Globus pallidus (tissue), 1 donor: ENCODE results near the gene TMEM94.
A peak's percentile ranks its signal among the peaks of the same experiment; 100 is the strongest.

Experiments
- DNase-seq: peaks from one replicate; pipeline ENCODE4 v3.0.0-alpha.2; 2015; ENCODE audit warnings: low spot score

The TMEM94 gene

DNA sequence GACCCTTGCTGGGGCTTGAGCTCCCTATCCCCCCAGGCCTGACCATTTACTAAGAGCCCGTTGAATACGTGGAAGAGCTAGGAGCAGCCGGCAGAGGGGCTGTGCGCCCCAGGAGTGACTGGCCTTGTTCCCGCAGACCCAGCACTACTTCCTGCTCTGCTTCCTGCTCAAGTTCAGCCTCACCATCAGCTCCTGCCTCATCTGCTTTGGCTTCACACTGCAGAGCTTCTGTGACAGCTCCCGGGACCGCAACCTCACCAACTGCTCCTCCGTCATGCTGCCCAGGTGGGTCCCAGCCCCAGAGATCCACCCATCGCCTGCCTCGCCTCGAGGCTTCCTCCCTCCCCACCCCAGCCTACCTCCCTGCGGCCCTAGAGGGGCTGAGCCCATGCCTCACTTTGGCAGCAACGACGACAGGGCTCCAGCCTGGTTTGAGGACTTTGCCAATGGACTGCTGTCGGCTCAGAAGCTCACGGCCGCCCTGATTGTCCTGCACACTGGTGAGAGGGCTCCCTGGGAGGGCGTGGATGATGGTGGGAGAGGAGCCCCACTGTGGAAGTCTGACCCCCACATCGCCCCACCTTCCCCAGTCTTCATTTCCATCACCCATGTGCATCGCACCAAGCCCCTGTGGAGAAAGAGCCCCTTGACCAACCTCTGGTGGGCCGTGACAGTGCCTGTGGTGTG, 41.7 kb downstream of the TMEM94 start:
- no peak for DNase-seq

DNA sequence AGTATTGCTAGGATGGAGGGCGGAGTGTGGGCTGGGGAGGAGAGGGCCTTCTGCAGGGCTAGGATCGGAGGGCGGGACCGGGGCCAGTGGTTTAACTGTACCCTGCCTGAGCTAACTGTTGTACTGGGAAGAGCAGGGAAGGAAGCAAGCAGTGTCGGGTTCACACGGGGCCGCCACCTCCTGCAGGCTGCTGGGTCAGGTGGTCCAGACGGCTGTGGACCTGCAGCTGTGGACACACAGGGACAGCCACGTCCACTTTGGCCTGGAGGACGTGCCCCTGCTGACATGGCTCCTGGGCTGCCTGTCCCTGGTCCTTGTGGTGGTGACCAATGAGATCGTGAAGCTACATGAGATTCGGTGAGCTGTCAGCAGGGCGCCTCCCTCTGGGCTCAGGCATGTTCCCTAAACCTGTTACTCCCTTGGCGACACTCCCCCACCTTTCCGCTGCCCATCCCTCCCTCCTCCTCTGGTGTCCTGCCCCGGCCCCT, 42.3 kb downstream of the TMEM94 start:
- DNase-seq: no peak

DNA sequence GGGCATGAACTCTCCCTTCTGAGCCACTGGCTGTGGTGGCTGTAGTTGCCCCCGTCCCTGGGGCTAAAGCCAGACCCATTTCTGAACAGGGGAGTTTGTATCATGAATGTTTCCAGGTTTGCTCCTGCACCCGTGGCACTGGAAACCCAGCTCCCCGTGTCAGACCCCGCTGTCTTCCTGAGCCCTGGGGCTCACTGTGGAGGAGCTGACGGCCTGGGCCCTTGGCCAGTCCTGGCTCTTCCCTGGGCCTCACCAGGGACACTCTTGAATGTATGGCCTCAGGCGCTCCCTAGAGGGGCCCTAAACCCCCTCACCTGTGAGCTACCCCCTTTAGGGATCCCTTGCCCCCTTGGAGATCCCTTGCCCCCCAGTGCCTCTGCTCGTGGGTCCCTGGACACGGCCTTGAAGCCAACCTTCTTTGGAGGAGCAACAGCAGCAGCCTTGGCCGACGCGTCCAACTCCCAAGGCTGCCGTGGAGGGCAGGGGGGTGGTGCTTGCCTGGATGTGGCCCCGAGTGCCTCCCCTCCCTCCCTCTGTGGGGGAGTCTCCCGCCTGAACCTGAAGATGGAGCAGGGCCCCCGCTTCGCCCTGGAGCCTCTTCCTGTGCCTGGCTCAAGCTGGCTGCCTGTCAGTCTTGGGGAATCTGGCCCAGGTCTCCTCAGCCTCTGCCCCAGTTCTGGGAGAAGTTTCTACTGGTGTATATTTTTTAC, 43.0 kb downstream of the TMEM94 start:
- DNase-seq: no peak

DNA sequence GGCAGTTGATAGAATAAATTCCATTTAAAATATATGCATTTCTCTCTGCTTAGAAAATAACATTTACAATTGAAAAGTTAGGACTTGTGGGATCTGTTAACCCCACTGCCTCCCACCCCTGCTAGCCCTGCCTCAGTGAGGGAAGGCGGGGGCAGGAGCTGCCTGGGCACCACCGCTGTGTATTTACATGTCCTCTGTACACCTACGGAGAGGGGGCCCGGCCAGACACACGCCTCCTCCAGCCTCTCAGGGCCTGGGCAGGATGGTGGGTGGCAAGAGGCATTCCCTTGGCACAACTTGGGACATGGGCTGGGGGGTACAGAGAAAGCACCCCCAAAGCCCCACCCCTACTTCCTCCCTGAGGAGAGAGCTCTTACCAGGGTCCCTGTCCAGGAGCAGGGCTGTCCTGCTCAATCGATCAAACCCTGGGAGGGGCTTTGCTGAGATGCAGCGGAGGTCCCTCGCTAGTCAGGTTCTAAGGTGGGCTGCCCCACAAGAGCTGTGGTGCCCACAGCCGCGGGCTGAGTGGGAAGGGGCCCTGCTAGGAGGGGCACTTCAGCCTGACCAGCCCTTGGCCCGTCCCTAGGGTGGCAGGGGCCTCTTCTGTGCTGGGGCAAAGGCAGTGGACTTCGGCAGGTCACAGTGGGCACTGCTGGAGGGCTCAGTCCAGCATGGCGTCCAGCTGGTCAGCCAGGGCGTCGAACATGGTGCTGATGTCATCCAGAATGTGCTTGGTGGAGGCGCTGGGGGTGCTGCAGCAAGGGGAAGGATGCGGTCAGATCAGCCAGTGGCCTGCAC, 44.2 kb downstream of the TMEM94 start:
- no peak for DNase-seq

DNA sequence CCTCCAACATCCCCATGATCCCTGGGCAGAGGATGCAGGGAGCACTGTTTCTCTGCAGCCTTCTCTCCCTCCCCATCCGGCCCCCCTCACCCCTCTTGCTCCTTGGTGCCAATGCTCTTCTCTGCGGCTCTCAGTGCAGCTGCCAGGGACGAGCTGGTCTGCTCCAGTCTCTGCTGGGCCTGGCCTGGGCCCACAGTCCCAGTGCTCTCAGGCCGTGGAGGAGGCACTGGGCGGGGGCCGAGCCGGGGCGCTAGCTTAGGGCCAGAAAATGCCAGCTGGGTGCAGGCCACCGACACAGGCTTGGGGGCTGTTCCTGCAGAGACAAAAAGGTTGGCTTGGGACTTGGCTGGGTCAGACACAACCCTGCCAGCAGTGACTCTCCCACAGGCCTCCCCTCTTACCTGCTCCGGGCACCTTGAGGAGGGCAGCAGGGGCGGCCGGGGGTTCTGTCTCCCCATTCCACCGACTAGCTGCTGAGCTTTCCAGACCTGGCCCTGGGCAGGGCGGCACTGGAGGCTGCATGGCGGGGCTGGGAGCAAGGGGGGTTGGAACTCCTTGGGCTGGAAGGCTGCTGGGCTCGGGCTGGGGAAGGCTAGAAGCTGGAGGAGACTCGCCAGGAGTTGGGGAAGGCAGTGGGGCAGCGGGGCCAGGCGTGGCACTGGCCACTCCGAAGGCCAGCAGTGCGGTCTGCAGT, 45.1 kb downstream of the TMEM94 start:
- DNase-seq: peak; percentile 93

DNA sequence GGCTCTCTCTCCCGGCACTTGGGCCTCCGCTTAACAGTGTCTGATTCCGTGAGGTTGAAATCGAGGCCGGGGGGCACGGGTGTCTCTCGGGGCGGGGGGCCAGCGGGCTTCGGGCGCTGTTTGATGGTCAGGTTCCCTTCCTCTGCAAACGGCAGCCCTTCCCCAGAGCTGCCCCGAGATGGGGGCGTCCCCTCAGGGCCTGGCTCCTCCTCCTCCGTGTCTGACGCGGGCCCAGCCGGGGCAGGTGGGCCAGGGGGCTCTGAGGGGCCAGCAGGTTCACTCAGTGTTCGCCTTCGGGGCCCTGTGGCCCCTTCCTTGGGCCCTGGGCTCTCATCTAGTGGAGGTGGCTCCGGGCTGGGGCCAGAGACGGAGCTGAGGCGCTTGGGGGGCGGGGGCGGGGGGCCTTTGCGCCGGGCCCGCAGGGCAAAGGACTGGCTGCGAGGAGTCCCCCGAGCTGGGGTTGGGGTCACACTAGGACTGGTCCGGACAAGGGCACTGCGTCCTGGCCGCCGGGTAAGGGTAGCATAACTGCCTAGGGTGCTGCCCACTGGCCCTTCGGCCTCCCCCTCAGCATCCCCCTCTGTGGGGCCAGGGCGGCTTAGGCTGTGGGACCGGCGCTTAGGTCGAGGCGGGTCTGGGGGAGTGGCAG, 45.8 kb downstream of the TMEM94 start:
- no peak for DNase-seq

DNA sequence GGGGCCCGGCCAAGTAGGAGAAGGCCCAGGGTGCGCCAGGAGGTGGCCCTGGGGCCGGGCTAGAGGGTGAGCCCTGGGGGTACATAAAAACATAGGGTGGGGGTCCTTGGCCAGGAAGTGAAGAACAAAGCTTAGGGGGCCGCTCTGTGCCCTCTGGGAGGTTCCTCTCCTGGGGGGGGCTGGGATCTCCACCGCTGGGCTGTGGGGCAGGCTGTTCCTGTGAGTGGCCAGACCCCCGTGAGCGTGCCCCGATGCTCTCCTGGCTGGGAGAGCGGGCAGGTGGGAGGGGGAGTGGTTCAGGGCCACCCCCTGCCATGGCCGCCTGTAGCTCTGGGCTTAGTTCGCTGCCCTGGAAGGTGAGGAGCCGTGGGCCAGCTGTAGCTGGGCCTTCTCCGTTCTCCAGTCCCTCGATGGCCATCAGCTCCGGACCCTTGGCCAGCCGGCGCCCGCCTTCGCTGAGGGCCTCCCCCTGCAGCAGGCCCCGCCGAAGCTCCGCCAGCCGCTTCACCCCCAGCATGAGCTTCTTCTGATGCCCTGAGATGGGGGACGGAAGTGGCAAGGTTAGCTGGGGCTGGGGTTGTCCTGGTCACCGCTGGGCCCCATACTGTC, 46.4 kb downstream of the TMEM94 start:
- DNase-seq: no peak

DNA sequence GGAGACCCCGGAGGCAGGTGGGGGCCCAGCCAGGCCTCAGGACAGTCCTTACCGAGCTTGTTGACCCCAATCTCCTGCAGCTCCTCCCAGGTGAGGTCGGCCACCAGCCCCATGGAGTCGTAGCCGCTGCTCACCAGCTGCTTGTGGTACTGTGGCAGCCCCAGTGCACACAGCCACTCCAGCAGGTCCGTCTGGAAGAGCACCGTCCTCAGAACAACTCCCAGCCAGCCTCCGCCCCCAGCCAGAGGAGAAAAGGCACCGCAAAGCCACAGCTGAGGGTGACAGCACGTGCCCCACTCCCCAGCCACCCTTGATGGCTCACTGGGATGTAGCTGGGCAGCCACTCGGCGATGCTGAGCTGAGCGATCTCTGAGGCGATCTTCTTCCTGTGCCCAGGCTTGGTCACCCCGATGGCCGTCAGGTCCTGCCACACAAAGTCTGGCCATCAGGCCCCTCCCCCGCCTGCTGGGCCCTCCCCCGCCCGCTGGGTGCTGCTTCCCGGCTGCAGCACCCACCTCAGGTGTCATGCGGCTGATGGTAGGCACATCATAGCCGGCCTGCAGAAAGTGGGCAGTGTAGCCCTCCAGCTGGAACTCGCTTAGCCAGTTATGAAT, 47.0 kb downstream of the TMEM94 start:
- no peak for DNase-seq

DNA sequence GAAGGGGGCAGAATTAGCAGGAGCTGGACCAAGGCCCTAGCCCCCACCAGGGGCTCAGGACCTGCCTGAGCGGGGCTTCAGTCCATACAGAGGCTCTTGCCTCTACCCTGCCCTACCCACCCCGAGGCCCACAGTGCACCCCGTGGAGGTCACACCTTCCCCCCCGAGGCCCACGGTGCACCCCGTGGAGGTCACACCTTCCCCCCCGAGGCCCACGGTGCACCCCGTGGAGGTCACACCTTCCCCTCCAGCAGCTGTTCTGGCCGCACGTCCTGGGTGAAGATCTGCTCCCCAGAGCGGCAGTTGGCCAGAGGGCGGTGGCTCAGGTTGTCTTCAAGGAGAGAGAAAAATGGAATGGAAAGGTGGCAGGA, 47.5 kb downstream of the TMEM94 start:
- DNase-seq: no peak

DNA sequence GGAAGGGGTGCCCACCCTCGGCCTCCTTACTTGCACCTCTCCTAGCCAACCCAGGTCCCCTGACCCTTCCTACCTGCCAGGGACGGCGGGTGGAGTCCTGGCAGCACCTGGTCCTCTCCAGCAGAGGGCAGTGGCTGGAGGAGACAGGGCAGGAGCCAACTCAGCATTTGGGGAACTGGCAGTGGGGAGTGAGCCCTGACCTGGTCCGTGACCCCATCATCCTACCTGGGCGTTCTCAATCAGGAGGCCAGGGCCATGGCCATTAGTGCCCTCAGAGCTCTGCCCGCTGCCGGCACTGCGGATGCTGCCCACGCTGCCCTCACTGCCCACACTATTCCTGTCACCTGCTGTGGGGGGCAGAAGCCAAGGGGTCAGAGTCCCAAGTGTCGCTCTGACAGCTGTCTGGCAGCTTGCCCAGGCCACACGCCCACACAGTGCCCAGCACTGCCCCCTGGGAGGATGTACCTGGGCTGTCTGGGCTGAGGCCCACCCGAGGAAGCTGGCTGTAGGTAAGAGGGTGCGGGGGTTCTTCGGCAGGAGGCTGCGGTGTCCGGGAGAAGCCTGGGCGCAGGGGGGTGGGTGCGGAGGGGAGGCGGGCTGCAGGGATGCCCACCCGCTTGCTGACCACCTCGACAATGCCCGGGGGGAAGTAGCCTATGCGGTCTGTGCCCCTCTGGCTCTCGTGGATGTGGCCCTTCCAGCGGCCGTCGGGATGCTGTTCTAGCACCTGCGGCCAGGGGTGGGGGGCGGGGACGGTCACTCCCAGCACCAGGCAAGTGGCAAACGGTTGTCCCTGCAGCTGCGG, 48.1 kb downstream of the TMEM94 start:
- DNase-seq: no peak

DNA sequence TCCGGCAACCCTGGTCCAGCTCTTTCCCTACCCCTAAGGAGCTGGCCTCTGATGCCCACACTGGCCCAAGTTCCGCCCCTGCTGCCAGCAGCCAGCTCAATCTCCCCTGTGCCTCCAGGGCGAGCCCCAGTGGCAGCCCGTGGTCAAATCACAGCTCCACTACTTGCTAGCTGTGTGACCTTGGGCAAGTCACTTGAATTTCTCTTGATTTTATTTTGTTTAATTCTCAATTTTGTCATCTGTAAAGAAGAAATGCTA, 48.6 kb downstream of the TMEM94 start:
- no peak for DNase-seq

DNA sequence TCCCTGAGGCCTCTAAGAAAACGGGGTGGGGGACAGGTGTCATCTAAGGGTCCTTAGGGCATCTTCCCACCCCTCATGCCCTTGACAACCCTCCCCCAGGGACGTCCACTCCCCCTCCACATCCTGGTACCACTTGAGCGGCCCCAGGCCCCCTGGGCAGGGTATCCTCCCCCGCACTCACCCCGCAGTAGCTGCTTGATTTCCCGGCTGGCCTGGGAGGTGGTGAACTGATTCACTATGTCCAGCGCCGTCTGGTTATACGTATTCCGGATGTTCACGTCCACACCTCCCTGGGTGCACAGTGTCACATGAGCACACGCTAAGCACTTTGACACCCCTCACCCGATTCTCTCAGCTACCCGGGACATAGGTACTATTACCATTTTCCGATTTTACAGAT, 49.2 kb downstream of the TMEM94 start:
- no peak for DNase-seq

DNA sequence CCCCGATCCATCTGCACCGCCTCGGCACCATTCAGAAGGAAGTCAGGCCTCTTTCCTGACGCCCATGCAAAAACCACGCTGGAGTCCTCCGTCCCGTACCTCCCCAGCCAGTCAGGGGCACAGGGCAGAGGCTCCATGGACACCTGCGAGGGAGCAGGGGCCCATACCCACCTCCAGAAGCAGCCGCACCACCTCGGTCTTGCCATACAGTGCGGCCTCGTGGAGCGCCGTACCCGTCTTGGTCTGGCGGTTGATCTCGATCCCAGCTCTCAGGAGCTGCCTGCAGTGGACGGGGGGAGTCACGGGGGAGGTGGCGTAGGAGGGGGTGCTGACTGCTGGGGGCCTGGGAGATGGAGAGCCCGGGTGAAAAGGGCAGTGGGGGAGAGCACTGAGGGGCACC, 49.7 kb downstream of the TMEM94 start:
- DNase-seq: no peak

DNA sequence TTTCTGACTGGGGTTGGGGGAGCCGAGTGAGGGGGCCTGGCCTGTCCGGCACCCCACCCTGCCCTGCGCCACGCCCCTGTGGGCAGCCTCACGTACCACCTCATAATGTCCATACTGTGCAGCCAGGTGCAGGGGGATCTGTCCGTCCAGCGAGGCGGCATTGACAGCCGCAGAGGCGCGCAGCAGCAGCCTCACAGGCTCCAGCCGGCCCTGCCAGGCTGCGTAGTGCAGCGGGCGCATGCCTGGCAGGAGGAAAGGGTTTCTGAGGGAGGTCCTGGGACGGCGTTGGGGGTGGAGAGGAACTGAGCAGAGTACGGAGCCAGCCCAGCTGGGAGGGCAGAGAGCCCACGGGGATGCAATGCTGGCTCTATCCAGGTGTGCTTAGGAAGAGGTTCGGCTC, 50.5 kb downstream of the TMEM94 start:
- DNase-seq: no peak

DNA sequence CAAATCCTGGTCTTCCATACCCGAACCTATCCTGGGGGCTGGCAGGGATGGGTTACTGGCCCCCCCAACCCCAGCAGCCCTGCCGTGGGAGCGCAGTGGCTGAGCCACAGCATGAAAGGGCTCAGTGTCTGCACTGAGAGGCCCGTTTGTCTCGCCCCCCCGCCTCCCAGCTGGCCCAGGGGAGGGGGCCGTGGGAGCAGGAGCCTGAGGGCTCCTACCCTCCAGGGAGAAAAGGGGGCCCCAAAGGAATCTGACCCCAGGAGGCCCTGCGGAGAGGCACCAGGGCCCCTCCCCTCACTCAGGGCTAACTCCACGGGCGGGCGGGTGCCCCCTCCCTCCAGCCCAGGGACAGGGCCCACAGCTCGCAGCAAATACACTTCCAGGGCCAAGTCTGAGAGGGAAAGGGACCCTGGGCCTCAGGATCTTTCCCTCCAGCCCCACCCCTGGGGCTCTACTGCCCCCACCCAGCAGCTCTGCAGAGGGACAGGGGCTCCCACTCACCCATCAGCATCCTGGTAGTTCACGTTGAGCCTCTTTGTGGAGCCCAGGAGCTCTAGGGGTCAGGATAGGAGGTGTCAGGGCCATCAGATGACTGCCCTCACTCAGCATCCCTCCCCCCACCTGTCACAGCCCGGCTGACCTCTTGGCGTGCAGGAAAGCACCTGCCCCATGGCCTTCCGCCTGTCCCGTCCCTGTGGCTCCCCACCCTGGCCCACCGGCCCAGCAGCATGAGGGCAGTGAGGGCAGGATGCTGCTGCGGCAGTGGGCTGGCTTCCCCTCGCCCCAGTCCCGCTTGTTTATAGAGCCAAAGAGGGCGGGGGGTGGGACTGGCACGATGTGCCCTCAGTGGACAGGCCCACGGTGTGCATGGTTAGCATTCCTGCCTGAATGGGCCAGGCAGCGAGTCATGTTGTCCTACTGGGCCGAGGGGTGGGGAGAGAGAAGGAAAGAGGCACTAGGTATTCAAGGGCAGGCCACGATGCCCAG, 51.6 kb downstream of the TMEM94 start:
- peak; percentile 96 for DNase-seq

DNA sequence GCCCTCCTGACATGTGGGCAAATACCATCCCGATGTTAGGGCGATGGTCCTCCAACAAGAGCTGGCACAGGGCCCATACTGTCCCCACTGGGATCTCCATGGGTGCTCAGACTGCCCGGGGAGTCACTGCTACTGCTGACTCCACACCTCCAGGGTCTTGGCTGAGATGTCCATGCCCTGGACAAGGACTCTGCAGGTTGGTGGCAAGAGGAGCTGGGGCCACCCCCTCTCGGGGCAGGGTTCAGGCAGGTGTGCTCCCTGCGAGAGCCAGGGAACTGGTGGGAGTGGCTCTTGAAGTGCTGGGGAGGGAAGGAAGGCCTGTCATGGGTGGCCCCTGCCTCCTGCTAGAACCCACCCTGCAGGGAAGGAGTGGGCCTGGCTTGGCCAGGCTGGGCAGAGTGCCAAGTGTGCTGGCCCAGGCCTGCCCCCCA, 52.5 kb downstream of the TMEM94 start:
- DNase-seq: no peak

DNA sequence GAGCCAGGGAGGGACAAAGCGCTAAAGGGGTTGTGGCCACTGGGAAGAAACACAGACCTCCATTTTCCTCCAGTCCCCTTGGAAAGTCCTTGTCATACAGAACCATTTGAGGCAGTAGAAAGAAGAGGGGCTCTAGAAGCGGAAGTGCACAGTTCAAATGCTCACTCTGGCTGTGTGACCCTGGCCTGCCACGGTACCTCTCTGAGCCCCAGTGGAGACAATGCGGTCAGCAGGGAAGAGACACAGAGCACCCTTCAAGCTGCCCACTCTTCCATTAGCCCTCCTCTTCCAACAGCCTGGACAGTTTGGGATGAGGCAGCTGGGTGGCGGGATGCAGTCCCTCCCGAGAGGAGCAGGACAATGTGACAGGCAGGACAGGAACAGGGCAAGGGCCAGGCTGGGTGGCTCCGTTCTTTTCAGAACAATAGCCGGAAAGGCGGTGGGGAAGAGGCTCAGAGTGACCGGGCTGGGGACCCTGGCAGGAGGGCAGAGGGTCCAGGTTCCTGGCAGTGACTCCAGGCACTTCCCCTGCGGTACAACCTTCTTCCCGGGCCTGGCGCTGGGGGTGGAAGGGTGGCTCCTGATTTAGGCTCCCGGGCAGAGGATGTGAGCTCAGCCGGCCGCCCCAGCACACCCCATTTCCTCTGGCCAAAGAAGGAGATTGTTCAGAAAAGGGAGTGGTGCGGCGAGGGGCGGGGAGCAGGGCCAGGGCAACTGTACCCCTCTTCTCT, 53.3 kb downstream of the TMEM94 start:
- DNase-seq: no peak

DNA sequence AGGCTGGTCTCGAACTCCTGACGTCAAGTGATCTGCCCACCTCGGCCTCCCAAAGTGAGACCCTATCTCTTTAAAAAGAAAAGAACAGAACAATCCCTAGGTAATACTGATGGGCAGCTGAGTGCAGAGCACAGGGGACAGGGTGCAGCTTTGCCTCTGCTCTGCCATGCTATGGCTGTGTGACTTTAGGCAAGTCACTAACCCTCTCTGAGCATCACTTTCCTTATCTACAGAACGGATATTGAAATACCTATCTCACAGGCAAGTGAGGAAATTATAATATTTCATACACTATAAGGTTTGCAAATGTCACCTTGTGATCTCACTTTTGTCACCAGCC, 54.8 kb downstream of the TMEM94 start:
- no peak for DNase-seq
